GM21381 (cell line): ENCODE measurements around the gene C16orf46.

Source experiments
- ATAC-seq: cut with Tn5 transposase; IDR thresholded peaks from one replicate; pipeline ENCODE4 v1.9.1; 2021; ENCODE audit warnings: mild to moderate bottlenecking, moderate library complexity; ENCODE audit not compliant: unreplicated experiment

C16orf46 gene

DNA sequence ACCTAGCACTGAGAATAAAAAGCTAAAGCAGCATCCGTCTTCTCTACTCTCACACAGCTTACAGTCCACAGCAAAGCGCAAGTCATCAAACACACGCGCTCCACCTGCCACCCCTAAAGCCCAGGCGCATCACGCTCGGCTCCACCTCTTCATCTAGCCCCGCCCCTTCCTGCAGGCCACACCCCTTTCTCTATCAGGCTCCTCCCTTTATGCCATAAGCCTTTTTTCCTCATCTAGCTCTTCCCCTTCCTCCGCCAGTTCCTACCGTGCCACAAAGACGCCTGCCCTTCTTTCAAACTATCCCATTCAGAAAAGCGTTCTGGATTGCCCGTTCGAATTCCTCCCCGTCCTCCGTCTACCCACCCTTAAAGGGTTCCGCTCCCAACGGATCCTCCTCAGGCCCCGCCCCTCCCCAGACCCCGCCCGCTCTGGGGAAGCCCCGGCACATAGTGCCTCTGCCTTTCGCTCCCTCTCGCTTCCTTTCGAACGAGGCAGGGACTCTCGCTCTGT lies 417 bp downstream of the C16orf46 start:
- ATAC-seq: peak; percentile 82

DNA sequence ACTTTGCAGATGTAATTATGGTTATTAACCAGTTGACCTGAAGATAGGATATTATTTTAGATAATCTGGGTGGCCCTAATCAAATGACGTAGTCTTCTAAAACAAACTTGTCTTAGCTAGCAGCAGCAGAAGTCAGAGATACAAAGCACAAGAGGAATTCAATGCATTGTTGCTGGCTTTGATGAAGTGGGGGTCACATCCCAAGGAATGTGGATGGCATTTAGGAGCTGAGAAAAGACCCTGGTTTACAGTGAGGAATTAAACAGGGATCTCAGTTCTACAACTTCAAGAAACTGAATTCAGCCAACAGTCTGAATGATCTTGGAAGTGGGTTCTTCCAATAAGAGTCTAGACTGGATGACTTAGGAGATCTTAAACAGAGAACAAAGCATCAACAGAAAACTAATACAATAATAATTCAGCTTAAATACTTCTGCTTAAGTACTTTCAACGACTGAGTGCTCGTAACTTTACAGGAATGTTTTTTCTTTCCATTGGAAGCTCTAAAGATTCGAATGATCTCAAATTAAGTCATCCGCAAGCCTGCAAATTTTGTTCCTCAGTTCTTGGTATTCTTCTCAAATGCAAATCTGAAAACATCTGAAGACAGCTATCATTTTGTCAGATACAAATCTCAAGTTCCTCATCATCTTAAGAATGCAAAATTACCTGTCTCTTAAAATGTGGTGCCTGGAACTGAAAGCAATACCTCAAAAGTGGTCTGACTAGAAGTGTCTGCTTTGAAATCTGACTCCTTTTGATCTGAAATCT lies 3.3 kb downstream of the C16orf46 start:
- ATAC-seq: no peak

DNA sequence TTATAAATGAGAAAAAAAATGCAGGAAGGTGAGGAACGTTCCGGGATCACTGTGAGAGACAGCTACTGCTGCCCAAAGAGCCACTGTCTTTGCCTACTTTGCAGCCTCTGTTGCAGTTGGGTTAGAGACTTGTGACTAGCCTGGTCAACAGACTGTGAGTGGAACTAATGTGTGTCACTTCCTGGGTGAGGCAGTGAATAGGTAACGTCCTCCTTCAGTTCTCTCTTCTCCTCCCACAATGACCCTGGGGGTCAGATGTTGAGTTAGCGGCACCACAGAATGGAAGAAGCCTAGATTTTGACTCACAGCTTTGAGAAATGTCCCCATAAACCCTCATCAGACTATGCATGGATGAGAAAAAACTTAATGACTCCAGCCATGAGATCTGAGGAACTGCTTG lies 5.2 kb downstream of the C16orf46 start:
- no peak for ATAC-seq

DNA sequence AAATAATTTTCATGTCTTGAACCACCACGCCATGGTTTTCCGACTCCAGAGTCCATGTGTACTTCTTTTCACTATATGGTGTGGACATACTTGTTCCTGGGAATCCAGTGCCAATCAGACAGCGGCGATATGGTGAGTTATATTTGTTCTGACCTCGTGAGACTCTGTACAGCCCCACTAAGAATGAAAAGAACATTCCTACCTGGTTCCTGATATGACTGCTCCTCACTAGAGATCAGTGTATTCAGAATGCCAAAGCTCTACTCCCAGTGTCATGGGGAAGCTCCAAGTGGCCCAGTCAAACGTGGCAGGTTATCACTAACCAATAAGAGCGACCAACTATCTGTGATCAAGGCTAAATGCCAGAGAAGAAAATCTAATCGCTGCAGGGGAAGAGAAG lies 6.1 kb downstream of the C16orf46 start:
- ATAC-seq: no peak

DNA sequence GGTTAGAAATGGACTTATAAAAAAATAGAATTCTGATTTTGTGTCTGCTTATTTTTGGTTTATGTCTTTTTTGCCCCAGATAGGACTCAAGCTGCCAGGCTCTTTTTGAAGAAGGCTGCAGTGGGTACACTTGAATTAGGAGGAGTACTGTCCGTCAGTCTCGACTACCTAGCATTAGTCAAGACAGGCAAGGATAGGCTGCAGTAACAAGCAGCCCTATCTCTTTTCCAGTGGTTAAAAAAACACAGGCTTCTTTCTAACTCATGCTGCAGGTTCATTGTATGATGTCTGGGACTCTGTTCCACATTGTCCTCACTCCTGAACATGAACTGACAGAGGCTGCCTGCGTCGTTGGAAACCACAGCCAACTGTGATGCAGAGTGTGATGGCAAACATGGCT lies 8.0 kb downstream of the C16orf46 start:
- no peak for ATAC-seq

DNA sequence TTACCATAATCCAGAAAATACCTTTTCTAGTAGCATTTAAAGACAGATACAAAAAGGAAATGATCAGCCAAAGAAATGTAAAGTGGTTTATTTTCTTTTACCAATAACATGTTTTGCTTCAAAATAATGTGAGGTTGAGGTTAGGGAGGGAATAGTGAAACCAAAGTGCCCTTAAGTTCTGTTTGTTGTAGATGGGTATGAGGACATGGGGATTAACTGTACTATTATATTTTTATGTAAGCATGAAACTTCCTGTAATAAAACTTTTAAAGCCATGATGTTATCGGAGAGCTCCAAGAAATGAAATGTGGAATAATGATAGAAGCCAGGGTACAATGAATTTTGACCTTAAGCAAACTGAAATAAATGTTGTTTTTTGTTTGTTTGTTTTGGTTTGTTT lies 9.9 kb downstream of the C16orf46 start:
- no peak for ATAC-seq

DNA sequence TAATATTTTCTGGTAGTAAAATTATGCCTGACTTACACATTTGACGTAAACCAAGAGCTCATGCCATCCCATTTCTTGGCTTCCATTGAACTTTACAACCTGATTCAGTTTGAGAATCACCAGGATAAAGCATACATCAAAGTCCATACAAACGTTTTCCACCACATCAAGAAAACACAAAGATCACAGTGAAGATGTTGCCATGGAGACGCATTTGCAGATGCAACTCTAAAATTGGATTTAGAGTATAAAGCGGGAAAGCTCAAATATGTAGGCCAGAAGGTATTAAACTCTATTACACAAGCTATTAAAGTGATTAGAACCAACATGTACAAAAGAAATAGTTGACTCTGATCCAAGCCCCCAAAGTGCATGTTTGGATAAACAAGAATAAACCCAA lies 10.4 kb downstream of the C16orf46 start:
- ATAC-seq: no peak

DNA sequence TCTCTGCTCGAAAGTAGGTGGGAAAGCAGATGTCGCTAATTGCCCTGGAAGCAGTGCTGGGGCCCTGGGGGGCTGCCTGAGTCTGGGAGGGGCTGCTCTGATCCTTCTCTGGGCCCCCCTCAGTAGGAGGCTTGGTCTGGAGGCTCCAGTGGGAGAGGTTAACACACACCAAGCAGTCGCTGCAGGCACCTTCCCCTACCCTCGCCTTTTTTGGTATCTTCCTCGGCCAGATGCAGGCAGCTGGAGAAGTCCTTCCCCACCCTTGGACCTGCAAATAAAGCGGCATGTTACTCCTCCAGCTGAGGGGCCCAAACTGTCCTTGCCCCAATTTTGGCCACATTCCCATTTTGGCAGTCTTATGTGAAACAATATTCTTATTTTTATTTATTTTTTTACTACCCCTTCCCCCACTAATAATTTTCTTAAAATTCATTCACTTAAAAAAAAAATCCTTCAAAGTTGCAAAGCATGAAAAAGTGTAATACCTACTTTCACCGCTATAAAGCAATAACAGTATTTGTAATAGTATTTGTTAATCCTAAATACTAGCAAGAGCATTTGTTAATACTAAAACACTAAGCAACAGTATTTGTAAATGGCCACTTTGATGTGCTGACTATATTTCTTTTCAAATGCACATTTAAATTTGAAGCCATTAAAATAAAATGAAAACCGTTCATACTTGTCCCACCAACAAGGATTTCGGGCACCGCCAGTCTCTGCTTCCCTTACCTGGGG lies 15.0 kb downstream of the C16orf46 start:
- no peak for ATAC-seq

DNA sequence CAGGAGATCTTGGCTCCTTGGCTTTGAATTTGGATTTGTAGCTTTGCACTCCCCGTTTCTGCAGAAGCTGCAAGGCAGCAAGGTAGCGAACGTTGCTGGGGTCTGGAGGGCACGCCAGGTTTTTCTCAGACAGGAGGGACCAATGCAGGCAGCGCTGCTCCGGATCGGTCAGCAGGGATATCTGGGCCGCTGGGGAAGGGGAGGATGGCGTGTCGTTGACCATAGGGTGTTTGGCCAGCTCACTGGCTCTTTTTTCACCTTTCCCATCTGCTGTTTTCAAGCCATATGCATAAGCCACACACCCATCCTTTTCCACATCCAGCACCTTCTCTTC lies 15.8 kb downstream of the C16orf46 start:
- ATAC-seq: no peak

DNA sequence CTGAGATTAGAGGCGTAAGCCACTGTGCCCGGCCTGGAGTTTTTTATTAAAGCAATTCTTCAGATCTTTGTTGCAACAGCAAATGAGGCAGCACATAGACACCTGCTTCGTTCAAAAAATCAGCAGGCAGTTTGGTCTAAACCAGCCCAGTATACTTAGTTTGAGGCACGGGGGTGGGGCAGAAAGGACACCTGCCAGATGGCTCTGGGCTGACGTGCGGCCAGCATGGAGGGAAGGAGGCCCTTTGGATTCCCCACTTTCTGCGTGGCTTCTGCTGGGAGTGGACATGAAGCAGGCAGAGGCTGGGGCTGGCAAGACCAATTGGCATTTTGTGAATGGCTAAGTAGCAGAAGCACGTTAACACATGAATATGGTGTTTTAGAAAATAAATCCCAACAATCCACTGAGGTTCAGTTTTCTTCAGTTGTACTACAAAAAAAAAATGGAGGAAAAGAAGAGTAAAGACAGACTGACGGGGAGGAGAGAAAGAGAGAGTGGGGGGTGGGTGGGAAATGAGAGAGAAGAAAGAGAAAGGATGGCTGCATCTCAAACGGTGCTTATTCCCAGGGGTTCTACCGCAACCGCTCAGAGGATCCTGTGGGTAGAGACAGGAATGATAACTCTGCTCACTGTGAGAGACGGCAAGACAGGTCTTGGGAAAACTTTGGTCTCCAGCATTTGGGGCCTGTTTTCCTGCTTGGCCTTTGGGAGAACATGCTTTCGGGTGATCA lies 16.3 kb downstream of the C16orf46 start:
- ATAC-seq: no peak

DNA sequence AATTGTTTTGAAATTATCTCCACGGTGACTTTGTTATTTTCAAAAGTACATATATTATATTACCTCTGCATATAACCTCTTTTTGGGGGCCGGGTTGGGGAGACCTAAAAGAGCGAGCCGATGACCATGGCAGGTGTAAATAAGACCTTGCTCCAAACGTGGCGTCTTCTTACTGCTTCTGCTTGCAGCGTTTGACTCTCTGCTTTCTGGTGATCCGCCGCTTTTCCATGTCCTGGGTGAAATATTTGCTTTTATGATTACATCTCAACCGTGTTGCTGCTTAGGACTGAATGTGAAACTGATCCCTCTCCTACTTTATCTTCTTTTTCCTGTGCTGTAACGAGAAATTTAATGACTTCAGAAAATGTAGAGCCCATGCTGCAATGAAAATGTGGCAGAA lies 23.3 kb downstream of the C16orf46 start:
- no peak for ATAC-seq

DNA sequence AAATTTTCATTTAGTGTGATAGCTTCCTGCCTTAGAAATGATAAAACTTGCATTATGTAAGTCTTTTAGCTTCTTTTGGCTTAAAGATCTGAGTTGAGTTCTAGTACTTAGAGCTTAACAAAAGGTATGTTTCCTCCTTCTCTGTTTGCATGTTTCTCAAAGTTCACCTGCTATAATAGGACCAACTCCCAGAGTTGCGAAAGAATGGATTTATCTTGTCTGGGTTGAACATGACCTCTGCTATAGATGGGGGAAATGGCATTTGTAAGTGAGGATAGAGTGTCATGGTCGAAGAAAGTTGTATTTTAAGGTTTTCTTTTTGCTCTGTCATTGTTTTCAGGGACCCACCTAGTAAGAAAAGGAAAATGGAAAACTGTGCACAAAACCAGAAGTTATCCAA lies 34.2 kb downstream of the C16orf46 start:
- ATAC-seq: no peak

DNA sequence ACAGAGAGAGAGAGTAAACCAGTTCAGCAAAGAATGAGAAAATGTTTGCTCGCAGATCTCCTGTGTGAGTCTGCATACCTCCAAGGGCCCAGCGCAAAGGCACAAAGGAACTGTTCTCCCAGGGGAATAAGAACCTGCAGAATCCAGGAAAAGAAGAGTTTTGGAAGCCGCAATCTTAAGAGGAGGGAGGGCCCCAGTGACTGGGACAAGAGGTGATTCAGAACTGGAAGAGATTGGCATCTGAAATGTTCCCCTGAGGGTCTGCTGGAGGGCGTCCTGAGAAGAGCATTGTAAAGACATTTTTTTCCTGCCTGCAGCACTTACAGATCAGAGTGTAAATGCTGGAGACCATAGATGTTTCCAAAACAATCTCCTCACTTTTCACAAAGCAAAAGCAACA lies 35.3 kb downstream of the C16orf46 start:
- no peak for ATAC-seq

DNA sequence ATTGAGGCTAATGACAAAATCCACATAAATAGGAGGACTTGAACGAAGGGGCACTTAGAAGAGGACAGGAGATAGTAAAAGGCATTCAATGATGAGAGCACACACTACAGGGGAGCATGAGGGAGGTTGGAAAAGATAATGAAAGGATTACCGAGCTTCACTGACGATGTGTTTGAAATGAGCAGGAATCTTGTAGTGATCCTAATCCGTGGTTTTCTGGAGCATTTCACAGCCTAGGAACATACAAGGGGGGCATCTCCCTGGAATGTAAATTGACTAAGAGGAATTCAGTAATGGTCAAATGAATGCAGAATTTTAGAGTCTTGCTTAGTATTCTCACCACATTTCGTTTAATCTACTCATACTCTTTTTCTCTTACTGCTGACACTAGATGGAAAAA lies 36.2 kb downstream of the C16orf46 start:
- ATAC-seq: no peak

DNA sequence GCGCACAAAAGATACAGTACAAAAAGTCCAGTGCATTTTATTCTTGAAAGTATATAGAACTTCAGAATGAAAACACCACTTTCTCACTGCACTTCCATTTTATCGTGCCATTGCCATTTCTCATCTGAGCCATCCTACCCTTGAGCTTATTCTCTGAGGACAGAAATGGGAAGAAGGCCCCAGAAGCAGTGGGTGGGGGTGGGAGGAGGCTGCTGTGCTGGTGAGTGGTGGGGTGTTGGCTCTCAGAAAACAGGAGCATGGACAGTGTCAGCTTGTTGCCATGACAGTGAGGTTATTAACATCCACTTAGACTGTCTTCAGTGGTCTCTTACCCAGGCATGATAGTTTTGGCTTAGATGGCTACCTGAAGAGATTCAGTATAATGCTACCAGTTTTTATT lies 36.9 kb downstream of the C16orf46 start:
- no peak for ATAC-seq

DNA sequence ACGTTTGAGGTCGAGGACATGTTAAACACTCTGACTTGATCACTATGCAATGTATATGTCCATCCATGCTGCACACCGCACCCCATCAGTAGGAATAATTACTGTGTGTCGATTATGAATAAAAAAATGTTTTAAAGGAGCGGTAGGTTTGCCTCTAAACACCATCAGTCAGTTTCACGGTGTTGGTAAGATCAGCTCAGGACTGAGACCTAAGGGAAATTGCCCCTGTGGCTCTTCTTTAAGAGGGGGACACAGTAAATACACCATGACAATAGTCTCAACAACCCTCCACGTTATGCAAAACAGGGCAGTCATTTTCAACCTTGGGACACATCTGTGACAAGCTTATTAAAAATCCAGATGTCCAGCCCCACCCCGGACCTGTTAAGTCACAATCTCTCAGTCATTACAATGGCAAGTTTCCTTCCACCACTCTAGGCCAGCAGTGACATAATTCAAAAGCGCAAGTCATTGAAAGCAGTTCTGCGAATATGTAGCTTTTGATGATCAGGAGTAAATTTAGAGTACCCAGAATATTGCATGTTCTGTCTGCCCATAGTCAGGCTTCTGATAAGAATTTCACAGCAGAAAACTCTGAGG lies 40.2 kb downstream of the C16orf46 start:
- no peak for ATAC-seq

DNA sequence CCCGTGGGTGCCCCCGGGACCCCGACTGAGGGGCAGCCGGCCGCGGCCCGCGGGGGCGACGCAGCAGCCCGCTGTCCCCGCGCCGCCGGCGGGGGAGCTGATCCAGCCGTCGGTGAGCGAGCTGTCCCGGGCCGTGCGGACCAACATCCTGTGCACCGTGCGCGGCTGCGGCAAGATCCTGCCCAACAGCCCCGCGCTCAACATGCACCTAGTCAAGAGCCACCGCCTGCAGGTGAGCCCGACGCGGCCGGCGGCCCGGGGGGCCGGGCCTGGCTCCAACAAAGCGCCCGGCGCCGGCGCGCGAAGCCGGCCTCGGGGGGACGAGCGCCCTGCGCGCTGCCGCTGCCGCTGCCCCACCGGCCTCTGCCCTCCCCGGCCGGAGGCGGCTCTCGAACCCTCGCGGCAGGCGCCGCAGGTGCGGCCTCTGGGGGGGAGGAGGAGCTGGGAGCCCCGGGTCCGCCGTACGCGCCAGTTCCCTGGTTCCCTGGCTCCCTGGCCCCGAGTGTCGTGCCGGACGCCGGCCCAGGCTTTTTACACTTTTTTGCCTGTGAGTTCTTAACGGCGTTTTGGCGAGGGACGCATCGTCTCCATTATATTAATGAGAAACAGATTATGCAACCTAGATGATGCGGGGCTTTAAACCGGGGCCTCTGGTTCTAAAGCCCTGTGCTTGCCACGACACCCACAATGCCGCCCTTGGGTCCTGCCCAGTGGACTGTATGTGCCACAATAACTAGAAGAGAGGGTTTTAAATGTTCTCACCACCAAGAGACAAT lies 40.9 kb downstream of the C16orf46 start:
- ATAC-seq: peak; percentile 60

DNA sequence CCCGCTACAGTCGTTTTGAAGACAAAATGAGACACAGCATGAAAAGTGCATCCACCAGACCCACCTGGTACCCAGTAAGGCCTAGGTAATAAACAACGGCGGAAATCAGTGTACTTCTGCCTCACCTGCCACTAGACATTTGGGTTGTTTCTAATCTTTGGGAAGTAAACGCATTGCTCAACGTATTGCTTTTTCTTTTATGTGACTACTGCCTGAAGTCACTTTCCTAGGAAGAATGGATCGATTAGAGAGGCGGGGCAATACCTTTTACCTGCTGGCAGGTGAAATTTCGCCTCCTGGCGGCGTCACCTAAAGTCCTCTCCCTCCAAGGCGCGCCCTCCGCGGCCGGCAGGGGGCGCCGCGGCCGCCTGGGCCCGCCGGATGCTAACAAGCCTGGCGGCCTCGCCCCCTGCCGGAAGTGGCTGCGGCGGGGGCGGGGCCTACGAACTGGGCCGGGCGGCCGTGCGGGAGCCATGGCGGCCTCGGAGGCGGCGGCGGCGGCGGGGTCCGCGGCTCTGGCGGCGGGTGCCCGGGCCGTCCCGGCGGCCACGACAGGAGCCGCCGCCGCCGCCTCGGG lies 41.6 kb downstream of the C16orf46 start, which contains the start of gene ATMIN:
Gene ATMIN, plus strand, starts transcription at position 445 of the 577 bp plus-strand sequence. Its CDS starts 29 bp downstream, at position 474.
- ATAC-seq: peak; percentile 89

DNA sequence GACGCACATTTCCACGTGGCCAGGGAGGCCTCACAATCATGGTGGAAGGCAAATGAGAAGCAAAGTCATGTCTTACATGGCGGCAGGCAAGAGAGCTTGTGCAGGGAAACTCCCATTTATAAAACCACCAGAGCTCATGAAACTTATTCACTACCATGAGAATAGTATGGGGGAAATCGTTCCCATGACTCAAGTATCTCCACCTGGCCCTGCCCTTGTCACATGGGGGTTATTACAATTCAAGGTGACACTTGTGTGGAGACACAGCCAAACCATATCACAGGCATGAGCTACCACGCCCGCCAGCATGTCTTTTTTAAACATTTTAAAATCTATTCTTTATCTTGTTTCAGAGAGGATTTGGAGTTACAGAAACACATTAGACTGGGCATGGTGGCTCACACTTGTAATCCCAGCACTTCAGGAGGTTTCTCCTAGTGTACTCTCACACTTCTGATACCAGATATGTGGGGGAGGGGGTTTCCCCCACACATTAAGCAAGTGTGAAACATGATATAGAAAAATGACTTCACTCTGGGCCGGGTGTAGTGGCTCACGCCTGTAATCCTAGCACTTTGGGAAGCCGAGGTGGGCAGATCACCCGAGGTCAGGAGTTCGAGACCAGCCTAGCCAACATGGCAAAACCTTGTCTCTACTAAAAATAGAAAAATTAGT lies 47.0 kb downstream of the C16orf46 start:
- no peak for ATAC-seq

DNA sequence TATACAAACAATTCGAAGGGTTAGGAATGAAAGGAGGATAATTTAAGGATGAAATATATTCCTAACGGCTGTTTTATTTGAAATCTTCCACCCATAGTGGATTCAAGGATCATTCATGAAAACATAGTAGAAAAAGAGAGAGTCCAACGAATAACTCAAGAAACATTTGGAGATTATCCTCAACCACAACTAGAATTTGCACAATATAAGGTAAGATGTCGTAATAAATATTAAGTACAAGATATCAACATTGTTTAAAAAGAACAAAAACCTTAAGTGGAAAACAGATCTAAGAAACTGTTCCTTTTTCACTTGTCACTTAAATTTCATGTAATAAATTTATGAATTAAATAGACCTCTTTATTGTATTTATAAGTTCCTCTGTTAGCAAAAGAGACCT lies 50.6 kb downstream of the C16orf46 start:
- ATAC-seq: no peak
